Gastroesophageal sphincter (tissue), 3 donors: ENCODE measurements around the gene APEX1.

Source experiments
- CTCF ChIP-seq, 4 experiments: fragments of 200-600 bp in 2 of 4; fragments of 450-650 bp in 2 of 4; sonication (generic) in 1 of 4; IDR thresholded peaks; one replicate each; pipeline ENCODE4 v1.5.1; 2017 to 2019; ENCODE audit warnings: antibody characterized with exemption in 4 of 4, mild to moderate bottlenecking in 2 of 4, moderate library complexity in 2 of 4
- EP300 ChIP-seq: sonication (generic); formaldehyde crosslinking; IDR thresholded peaks from one replicate; pipeline ENCODE4 v1.6.1; 2017; ENCODE audit warnings: antibody characterized with exemption, mild to moderate bottlenecking

GRCh38 chr14:20422886-20423285 lies 32.1 kb upstream of the APEX1 start:
- TF ChIP-seq CTCF (IDR thresholded peaks at IDR 0.05): no peak
- TF ChIP-seq EP300: no peak
